GM12872 (cell line): ENCODE data around the gene MICA.

Source experiments
- TF ChIP-seq, protein P1 (sequence below): IDR thresholded peaks from 3 replicates; pipeline ENCODE4 v1.5.1; 2011; ENCODE audit warnings: low read depth, mild to moderate bottlenecking, low read length, moderate library complexity; ENCODE audit not compliant: insufficient read depth

Gene MICA

GRCh38 chr6:31403283-31404060 is at the start of gene MICA:
TSS of gene MICA (plus strand) at chr6:31403595. CDS start at chr6:31403633, 38 bp downstream.
- TF ChIP-seq, protein P1, sequence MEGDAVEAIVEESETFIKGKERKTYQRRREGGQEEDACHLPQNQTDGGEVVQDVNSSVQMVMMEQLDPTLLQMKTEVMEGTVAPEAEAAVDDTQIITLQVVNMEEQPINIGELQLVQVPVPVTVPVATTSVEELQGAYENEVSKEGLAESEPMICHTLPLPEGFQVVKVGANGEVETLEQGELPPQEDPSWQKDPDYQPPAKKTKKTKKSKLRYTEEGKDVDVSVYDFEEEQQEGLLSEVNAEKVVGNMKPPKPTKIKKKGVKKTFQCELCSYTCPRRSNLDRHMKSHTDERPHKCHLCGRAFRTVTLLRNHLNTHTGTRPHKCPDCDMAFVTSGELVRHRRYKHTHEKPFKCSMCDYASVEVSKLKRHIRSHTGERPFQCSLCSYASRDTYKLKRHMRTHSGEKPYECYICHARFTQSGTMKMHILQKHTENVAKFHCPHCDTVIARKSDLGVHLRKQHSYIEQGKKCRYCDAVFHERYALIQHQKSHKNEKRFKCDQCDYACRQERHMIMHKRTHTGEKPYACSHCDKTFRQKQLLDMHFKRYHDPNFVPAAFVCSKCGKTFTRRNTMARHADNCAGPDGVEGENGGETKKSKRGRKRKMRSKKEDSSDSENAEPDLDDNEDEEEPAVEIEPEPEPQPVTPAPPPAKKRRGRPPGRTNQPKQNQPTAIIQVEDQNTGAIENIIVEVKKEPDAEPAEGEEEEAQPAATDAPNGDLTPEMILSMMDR: no peak

DNA sequence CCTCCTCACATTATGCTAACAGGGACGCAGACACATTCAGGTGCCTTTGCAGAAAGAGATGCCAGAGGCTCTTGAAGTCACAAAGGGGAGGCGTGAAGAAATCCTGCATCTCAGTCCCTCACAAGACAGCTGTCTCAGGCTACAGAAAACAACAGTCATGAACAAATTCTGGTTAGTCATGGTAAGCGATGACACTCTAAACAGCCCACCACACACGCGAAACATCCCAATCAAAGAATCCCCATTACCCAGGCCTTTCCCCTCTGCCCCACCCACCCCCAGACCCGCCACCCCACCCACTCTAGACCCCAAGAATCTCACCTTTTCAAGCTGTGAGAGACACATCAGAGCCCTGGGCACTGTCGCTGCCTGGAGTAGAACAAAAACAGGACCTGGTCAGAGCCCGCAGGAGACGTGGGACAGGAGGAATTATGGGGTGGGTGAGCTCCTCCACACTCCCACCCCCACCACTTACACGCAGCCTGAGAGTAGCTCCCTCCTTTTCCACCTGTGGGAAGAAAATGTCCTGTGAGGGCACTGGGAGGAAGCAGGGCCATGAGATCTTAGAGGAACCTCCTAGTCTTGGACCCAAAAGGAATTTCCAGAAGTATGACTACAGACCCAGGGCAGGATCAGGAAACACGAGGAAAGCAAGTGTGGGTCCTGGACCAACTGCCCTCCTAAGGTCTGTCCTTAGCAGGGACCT is 49.1 kb upstream of the MICA start:
- TF ChIP-seq, protein P1: no peak

- TF ChIP-seq, protein P1: no peak
These were observed 48.4 kb upstream of the MICA start for GRCh38 chr6:31354864-31355582.

DNA sequence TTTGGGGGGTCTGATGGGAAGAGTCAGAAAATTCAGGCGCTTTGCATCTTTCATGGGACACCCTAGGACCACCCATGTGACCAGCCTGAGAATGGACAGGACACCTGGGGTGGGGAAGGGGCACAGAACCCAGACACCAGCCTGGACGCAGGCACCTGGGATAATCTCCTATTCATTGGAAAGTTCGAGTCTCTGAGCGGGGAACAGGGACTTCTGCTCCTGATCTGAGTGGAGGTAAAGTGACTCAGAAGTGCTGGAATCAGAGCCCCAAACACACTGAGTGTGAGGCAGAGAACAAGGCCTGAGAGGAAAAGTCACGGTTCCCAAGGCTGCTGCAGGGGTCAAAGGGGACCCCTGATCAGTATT is 47.8 kb upstream of the MICA start:
- TF ChIP-seq, protein P1: no peak

GRCh38 chr6:31356216-31356945 is 47.0 kb upstream of the MICA start:
- TF ChIP-seq, protein P1: no peak

DNA sequence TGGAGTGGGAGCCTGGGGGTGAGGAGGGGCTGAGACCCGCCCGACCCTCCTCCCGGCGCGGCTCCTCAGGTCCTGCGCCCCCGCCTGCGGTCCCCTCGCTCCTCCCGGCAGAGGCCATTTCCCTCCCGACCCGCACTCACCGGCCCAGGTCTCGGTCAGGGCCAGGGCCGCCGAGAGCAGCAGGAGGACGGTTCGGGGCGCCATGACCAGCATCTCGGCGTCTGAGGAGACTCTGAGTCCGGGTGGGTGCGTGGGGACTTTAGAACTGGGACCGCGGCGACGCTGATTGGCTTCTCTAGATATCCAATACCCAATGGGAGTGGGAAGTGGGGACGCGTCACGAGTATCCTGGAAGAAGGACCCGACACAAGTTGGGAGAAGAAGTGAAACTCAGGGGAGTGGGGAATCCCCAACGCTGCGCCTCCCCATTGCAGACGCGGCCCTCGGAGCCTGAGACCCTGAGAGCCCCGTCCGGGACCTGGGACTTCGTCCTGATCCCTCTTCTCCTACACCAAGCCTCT is 46.4 kb upstream of the MICA start, which contains the start of gene HLA-B:
TSS of gene HLA-B (minus strand) at position 234 of the 521 bp plus-strand sequence. CDS start at position 213, 21 bp downstream.
- TF ChIP-seq, protein P1: no peak
